Glomerular endothelial cell (primary cell): ENCODE results near the gene RXRA. TPM values are rescaled to one million over a fixed set of nuclear protein-coding genes. Genes with fewer than 3 reads are reported as not detected.

Experiments
- DNase-seq: peaks from one replicate; pipeline ENCODE4 v3.0.0-alpha.2; 2011; ENCODE audit warnings: low read depth, low spot score; ENCODE audit errors: extremely low read depth
- total RNA-seq: library from RNA; depleted of rRNA; stranded (reverse); fragments of >200 nt; gene quantifications from 2 replicates; pipeline ENCODE4 v1.2.3, GENCODE V29; 2015

Gene RXRA
- total RNA-seq, 1 donor from 2014 or later: 29.2 TPM

DNA sequence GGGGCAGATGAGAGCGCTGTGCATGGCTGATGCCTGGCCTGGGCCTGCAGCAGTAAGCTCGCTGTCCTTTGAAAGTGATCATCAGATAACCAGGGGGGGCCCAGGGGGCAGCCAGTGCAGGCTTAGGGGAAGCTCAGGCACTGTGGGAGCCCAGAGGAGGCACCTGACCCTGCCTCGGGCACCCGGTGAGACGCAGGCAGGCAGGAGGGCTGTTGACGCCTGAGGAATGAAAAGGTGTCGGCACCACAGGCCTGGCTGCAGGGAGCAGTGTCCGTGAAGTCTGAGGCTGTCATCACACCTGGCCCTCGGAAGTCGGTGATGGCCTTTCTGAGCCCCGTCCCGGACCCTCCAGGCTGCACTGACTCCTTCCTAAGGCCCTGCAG, 84.6 kb downstream of the RXRA start:
- no peak for DNase-seq

DNA sequence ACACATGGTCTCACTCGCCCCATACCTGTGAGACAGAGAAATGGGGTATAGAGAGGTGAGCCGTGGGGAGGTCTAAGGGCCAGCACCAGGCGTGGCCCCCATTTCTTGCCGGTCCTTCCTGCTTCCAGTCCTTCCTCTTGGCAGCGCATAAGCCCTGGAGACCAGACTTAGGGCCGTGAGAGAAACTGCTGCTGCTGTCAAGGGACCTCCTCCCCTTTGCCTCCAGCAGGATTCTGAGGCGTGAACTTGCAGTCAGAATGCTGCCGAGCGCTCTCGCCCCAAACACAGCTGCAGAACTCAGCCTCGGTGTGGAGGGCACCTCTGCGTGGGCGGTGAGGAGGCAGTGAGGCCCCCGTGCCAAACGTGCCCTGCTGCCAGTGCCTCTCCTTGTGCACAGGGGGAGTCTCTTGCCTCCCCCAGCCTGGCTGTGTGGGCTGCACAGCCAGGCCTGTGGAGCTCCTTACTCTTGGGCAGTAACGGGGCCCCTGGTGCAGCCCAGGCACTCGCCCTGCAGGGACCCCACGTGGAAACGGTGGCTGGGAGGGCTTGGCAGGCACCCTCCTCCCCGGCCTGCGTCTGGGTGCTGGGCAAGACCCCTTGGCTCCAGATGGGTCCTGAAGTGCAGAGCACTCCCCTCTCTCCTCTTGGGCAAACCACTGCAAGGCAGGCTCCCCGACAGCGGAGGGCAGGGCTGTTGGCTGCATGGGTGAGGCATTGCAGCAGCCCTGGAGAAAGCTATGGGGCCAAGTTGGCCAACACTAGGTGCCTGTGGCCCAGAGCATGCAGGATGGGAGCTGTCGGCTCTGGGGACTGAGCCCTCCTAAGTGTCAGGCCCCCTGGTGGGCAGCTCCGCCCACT, 85.4 kb downstream of the RXRA start:
- no peak for DNase-seq

DNA sequence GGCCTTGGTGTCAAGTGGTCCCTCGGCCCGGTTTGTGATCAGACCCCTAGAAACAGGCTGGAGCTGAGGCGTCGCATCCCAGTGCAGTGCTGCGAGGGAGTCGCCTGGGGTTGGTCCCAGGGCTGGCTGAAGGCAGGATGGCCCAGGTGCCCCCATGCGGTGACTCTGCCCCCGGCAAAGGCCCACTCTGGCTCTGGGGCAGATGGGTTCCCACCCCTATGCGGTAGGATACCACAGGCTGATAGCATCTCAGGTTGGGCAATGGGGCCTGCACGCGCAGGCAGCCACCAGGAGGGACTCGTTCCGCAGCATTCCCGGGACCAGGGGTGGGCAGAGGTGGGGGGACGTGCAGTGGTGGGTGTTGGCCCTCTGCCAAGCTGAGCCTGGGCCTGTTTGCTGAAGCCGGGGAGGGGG, 86.0 kb downstream of the RXRA start:
- no peak for DNase-seq

- DNase-seq: no peak
Observed at GRCh38 chr9:134413112-134413715, 87.0 kb downstream of the RXRA start.

DNA sequence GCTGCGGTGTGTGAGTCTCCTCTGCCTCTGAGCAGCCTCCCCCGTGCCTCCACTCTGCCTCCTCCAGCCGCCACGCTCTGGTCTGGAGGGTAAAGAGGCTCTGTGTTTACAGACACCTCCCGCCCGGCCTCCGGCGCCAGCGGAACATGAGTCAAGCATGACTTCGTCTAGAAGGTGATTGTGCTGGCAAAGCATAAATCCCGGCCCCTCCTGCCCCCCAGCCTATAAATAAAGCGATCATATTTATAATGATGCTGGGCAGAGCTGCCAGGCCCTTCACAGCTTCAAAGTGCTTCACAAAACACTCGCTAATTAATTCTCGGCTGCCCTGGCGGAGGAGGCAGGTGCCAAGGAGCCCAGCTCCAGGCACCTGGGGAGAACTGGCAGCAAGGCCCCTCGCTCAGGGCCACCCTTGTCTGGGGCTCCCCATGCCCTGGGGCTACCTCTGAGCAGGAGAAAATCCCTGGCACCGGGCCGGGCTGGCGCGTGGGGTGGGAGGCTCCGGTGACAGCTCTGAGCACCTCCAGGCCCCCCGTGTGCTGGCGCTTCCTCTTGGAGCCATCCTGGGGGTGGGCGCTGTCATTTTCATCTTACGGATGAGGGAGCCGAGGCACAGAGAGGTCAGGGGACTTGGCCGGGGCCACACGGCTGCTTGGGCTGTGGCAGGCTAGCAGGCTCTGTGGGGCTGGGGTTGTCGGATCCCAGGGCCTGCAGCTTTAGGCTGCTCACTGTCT, 87.8 kb downstream of the RXRA start:
- no peak for DNase-seq

- DNase-seq: no peak
Observed at GRCh38 chr9:134414900-134415425, 88.7 kb downstream of the RXRA start.

GRCh38 chr9:134416385-134417015, 90.2 kb downstream of the RXRA start:
- DNase-seq: no peak

- DNase-seq: no peak
Observed at GRCh38 chr9:134418354-134418753, 92.1 kb downstream of the RXRA start.

DNA sequence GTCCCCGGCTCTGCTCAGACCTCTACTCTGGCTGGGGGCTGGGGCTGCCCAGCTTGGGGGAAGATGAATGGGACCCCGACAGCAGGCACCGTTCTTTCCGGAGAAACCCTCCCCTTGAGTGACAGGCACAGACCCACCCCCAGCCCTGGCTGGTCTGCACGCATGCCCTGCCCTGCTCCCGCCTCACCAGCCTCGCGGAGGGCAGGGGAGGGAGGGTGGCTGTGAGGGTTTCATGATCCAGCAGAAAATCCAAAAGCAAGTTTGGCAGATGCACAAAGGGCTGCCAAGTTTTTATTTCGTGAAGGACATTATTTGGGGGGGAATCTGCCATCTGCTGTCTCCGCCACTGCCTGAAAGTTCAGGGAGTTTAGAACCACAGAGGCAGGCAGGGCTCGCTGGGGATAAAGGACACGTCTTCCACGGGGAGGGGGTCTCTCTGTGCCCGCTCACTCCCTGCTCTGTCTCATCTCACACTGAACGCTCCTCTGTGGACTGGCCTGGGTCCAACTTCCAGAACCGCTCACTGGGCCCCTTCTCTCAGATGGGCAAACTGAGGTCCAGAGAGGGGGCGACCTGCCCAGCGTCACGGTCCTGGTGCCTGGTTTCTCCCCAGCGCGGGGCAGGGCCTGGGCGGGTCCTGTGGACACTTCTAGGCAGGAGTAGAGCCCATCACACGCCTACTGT, 92.9 kb downstream of the RXRA start:
- DNase-seq: no peak

DNA sequence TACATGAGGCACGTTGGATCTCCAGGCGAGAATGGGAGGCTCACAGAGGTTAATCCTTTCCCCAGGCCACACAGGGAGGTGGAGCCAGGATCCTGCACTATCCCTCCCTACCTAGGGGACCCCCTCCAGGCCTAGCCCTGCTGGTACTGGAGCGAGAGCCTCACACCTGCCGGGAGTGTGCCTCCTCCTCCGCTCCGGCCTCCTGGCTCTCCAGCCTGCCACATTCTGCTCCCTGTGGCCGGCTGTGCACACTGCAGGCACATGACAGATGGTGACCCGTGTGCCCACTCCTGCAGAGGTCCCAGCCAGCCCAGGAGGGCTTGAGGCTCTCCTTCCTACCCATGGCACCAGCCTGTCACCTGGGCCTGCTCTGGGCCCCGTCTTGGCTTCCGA, 93.4 kb downstream of the RXRA start:
- no peak for DNase-seq

DNA sequence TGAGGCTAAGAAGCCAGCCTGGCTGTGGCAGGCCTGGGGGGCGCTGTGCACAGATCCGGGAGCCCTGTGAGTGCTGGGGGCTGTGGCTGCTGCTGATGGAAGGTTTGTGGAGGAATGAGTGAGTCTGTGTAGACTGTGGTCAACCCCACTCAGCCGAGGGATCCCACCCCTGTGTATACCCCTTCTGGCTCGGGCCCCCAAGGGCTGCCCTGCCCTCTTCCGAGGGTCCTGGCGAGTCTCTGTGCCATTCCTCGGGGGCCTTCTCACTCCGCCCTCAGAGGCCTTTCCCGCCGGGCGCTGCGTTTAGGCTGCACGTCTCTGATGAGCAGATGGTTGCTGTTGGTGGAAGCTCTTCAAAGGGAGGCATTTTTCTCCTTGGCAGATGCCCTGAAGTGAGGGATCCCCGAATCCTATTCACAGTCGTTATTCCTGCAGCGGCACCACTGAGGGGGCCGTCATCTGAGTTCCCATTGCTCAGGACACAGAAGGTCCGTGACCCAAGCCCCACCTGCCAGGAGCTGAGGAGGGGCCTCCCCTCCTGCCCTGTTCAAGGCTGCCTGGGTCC, 94.1 kb downstream of the RXRA start:
- DNase-seq: no peak

DNA sequence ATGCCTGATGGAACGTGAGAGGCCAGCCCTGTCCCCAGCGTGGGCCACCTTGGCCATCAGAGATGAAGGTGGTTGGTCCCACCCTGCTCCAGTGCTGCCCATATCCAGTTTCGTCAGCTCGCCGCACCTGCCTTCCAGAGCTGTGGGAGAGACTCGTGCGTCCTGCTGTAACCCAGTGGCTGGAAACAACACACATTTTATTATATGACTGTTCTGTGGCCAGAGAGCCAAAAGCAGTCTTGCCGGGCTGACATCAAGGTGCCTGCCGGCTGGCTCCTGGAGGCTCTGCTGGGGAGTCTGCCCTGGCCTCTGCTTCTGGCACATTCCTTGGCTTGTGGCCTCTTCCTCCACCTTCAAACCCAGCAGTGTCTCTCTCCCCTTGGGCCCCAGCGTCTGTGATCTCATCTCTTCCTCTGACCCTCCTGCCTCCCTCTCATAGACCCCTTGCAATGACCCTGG, 94.7 kb downstream of the RXRA start:
- DNase-seq: no peak

- no peak for DNase-seq
Observed at GRCh38 chr9:134421888-134422287, 95.6 kb downstream of the RXRA start.

GRCh38 chr9:134422301-134423090, 96.2 kb downstream of the RXRA start:
- DNase-seq: no peak

DNA sequence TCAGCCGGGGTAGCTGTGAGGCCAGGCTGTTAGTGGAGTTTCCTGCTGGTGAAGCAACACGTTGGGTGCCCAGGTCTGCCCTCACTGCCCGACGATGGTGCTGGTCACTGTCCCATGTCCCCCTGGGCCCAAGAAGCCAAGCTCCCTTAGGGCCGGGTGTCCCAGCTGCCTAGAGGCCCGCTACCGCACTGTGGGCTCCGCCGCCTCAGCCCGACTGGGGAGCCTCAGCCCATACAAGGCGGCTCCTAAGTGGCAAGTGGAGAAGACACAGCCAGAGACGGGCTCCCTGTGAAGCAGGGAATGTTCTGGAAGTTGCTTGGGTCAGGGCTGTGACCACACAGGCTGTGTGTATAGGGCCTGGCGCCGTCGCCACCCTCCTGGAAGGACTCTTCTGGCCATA, 96.9 kb downstream of the RXRA start:
- DNase-seq: no peak

GRCh38 chr9:134423749-134424148, 97.5 kb downstream of the RXRA start:
- DNase-seq: no peak

GRCh38 chr9:134424818-134425217, 98.6 kb downstream of the RXRA start:
- DNase-seq: no peak

DNA sequence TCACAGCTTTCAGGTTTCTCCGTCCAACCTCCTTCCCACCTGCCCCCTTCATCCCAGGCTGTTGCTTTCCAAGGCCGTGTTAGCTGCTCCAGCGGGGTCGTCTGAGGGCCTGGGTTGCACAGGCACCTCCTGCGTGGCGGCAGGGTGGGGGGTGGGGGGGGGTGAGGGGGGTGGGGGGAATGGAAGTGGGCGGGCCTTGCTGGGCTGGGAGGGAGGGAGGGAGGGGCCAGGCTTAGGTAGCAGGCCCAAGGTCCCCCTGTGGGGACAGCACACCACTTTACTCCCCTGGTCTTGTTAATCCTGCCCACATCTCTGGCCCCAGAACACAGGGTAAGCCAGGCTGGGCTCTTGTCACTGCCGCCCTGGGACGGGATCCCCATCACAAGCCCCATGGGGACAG, 99.1 kb downstream of the RXRA start:
- DNase-seq: no peak

- DNase-seq: no peak
Observed at GRCh38 chr9:134425812-134426211, 99.6 kb downstream of the RXRA start.
